ENCODE data around the gene SLC8A2.
"Not testable (repeated sequence)": the region's sequence is repeated elsewhere in the genome, so short reads cannot be mapped to it uniquely, and the experiment has no call there.

The SLC8A2 gene

DNA sequence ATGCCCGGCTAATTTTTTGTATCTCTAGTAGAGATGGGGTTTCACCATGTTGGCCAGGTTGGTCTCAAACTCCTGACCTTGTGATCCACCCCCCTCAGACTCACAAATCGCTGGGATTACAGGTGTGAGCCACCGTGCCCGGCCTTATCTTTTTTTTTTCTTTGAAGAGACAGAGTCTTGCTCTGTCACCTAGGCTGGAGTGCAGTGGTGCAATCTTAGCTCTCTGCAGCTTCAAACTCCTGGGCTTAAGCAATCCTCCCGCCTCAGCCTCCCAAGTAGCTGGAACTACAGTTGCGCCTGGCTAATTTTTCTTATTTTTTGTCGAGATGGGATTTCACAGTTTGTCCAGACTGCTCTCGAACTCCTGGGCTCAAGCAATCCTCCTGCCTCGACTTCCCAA is 60.0 kb downstream of the SLC8A2 start:
- DNase-seq (ENCODE audit: low spot score) = not testable (repeated sequence)

DNA sequence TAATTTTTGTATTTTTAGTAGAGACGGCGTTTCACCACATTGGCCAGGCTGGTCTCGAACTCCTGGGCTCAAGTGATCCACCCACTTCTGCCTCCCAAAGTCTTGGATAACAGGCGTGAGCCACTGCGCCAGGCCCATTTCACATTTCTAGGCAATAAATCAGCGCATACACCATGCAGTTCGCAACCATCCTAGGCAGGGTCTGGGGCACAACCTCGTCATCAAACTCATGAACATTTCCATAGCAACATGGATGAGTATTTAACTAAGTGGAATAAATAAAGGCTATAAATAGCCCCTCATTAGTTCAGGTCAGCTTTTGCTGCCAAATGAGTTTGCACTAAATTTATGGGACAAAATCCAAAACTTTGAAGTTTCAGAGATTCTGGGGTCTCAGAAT is 60.6 kb downstream of the SLC8A2 start:
- DNase-seq (ENCODE audit: low spot score) = no peak

DNA sequence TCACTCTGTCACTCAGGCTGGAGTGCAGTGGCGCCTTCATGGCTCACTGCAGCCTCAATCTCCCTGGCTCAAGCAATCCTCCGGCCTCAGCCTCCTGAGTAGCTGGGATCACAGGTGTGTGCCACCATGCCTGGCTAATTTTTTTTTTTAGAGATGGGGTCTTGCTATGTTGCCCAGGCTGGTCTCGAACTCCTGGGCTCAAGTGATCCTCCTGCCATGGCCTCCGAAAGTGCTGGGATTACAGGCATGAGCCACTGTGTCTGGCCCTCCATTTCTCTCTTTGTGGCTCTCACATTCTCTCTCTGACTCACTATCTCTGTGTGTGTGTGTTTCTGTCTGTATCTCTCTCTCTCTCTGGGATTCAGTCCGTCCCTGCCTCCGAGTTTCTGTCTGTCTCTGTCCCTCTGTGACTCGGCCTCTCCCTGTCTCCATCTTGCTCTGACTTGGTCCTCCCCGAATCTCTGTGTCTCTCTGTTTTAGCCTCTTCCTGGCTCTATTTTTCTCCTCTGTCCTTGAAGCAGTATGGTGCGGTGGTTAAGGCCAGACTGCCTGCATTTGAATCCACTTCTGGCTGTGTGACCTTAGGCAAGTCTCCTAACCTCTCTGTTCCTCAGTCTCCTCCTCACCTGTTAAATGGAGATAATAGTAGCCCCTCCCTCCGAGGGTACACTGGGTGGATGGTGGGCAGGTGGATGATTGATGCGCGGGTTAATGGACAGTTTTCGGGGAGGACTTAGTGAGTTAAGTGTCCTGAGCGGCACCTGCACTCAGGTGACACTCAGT is 63.3 kb downstream of the SLC8A2 start:
- no peak for DNase-seq (ENCODE audit: low spot score)

DNA sequence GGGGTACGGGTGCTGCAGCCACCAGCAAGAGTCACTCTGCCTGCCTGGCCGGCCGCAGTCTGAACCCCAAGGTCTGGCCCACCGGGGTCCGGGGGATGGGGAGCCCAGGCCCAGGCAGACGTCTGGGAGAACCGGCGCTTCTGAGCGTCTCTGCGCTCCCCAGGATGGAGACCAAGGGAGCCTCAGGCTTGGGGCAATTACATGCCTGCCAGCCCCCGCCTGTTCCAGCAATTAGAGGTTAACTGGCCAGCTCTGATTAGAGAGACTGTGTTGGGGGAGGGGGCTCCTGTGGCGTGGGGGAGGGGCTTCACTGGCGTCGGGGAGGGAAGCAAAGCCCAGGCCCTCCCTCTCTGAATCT is 64.3 kb downstream of the SLC8A2 start:
- no peak for DNase-seq (ENCODE audit: low spot score)

DNA sequence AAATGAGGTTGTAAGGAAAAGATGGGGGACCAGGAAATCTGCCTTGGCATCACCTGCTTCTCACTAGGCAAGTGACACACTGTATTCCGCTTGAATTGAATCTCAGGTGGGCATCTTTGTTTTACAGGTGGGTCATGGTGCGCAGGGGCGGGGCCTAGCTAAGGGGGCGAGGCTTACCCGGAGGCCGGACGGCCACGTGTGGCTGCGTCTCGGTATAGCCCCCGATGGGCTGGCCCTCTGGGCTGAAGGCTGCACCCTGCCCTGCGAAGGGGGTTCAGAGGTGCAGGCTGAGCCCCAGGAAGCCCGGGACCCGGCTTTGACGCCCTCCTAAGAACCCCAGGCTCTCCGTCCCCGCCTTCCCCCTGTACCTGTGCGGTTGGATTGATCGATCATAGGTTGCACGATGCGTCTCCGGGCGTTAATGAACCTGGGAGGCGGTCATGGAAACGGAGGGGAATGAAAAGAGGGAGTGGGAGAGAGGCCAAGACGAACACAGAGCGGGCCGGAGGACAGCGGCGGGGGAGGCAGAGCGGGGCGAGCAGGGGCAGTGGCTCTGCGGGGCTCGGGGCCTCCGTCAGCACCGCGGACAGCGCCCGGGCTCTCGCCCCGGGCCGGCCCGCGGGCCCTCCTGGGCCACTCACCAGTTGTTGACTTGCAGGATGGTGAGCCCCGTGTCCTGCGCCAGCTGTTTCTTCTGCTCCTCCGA is 64.8 kb downstream of the SLC8A2 start:
- DNase-seq (ENCODE audit: low spot score) = peak; percentile 97

DNA sequence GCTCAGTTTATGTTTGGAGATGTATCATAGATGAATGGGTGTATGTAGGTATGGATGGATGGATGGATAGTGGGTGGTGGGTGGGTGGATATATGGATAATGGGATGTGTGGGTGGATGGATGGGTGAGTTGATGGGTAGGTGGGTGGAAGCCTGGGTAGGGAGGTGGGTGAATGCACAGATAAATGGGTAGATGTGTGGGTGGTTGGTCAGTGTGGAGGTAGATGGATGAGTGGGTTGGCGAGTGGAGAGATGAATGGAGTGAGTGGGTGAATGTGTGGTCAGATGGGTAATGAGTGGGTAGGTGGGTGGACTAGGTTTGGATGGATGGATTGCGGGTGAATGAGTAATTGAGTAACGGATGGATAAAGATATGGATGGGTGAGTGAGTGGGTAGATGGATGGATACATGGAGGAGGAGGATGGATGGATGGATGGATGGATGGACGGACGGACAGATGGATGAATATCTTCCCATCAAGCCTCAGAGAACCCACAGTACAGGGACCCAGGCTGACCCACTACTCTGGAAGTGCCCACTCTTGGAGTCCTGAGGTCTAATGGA is 65.8 kb downstream of the SLC8A2 start:
- no peak for DNase-seq (ENCODE audit: low spot score)

DNA sequence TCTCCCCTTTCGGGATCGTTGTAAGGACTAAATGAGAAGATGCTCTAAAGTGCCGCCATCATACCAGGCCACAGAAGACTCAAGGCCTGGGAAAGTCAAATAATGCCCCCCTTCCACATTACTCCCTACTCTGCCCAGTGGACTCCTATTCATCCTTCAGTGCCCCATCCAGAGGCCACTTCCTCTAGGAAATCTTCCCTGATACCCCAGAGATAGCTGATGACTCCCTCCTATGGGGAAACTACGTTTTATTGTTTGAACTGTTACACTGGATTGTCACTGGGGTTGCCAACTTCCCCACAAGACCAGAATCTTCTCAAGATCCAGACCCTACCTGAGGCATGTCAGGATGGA is 66.5 kb downstream of the SLC8A2 start:
- no peak for DNase-seq (ENCODE audit: low spot score)

DNA sequence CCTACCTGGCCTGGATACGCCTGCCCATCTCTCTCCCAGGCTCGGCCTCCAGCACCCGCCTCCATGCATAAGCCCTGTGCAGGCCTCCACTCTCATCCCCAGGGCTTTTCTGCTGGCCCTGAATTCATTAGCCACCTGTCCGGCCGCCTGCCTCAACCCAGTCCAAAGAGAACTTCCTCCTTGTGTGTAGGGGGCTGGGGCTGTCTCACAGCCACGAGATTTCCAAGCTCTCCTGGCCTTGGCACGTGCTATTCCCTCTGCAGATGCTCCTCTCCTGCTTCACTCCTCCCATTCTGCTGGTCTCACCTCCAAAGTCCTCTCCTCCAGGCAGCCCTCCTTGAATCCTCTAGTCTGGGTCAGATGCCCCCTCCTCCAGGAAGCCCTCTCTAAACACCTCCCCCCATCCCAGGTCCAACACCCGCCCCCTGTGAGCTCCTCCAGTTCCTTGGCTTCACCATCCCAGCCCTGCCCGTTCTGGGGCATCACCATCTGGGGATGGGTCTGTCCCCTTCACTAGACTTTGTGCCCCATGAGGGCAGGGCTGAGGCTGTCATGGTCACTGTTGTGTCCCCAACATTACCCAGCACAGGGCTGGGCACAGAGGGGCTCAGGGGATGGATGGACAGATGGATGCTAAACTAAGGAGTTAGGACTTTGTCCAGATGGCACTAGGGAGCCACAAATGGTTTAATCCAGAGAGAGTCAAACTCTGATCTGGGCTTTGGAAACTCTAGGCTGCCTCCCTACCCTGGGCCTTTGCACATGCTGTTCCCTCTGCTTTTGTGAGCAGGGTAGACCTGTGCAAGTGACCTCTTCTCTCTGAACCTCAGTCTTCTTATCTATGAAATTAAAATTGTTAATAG is 67.1 kb downstream of the SLC8A2 start:
- DNase-seq (ENCODE audit: low spot score) = no peak

DNA sequence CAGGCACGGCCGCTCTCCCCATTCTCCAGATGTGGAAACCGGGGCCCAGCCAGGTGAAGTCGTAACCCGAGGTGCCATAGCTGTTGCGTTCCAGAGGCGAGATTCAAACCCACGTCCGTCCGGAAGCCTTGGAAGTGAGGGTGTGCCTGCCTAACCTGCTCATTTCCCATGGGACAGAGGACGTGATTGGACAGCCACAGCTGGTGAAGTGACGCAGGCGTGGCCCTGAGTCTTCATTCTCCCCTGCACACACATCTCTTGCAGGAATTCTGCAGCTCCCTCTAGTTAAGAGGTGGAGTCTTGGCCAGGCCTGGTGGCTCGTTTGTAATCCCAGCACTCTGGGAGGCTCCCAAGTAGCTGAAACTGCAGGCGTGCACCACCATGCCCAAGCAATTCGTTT is 69.2 kb downstream of the SLC8A2 start:
- no peak for DNase-seq (ENCODE audit: low spot score)

DNA sequence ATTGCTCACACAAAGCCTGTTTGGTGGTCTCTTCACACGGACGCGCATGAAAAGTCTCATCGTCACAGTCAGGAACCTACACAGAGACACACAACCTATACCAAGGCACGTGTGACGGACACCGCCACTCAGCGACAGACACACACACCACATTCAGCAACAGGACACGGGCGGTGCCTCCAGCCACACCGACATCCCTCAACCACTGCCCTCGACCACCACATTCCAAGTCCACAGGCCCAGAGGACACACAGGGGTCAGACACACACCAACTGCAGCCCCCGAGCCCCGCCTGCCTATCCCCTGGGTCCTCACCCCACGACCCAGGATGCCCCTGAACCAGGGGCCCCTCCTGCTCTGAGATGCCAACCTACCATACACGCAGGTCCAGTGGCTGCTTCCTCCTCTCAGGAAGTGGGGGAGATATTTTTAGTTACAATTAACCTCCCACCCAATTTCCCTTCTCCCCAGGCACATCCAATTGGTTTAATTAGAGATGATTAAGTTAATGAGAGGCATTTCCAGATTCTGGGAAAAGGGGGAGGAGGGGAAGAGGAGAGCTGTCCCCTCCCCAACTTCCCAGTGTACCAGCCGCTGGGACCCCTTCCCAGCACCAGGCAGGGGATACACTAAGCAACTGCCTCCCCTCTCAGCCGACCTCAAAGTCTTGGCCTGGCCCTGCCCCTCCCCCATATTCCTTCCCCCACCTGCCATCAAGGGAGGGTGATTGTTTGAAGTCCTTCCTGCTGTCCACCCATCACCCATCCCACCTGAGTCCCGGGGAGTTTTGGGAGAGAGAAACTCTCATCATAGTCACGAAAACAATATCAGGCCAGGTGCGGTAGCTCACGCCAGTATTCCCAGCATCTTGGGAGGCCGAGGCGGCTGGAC is 72.7 kb downstream of the SLC8A2 start:
- no peak for DNase-seq (ENCODE audit: low spot score)

DNA sequence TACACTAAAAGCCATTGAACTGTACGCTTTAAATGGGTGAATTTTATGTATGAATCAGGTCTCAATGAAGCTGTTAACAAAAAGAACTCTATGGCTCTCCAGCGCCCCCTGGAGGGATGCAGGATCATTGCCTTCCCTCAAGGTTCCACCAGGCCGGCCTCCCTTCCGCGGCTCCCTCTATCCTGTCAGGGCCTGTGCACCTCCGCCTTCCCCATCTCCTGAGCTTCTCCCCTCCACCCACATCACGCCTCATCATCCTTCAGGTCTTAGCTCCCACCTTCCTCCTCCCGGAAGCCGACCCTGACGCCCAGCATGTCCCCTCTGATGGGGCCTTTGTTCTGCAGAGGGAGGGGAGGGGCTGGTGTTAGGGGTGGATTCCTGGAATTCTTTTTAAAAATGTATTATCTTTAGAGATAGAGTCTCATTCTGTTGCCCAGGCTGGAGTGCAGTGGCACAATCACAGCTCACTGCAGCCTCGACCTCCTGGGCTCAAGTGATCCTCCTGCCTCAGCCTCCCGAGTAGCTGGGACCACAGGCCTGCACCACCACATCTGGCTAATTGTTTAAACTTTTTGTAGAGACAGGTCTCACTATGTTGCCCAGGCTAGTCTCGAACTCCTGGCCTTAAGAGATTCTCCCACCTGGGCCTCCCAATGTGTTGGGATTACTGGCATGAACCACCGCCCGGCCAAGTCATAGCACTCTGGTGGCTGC is 80.0 kb downstream of the SLC8A2 start:
- DNase-seq (ENCODE audit: low spot score) = peak; percentile 86

DNA sequence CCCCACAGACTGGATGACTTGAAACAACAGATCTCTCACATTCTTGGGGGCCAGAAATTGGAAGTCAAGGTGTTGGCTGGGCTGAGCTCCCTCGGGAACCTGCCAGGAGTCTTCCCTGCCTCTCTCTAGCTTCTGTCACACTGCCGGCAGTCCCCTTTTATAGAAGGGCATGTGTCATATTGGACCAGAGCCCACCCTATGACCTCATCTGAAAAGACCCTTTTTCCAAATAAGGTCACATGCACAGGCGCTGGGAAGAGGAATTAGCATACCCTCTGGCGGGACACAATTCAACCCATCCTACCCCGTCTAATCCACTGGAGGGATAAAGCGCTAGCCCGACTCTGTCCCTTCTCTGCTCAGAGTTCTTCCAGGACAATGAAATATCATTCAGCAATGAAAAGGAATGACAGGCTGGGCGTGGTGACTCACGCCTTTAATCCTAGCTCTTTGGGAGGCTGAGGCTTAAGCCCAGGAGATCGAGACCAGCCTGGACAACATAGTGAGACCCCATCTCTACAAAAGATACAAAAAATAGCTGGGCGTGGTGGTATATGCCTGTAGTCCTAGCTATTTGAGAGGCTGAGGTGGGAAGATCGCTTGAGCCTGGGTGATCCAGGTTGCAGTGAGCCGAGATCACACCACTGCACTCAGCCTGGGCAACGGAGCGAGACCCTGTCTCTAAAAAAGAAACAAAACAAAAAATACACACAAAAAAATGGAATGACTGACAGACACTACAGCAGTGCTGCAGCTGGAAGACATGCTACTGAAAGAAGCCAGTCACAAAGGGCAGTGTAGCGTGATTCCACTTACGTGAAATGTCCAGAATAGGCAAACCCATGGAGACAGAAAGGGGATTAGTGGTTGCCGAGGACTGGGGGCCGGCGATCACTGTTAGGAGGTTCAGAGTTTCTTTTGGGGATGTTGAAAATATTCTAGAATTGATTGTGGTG is 80.9 kb downstream of the SLC8A2 start:
- DNase-seq (ENCODE audit: low spot score) = no peak

DNA sequence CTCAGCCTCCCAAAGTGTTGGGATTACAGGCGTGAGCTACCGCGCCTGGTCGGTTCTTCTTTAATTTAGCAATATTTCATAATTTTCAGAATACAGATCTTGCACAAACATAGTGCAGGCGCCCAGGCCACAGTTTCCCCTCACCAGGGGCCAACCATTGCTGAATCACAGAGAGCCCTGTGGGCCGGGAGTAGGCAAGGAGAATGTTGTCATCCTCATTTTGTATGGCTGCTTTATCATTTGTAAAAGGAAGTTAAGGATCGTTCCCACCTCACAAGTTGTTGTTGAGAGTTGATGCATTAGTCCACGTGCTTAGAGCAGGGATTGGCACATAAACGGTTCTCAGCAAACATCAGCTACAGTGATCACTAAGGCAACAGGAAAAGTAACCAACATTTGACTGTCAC is 82.5 kb downstream of the SLC8A2 start:
- no peak for DNase-seq (ENCODE audit: low spot score)

DNA sequence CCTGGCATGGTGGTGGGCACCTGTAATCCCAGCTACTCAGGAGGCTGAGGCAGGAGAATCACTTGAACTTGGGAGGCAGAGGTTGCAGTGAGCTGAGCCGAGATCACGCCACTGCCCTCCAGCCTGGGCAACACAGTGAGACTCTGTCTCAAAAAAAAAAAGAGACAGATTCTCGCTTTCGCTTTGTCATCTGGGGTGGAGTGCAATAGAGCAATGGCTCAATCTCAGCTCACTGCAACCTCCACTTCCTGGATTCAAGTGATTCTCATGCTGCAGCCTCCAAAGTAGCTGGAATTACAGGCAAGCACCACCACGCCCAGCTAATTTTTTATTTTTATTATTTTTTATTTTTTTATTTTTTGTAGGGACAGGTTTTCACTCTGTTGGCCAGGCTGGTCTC is 83.0 kb downstream of the SLC8A2 start:
- not testable (repeated sequence) for DNase-seq (ENCODE audit: low spot score)

DNA sequence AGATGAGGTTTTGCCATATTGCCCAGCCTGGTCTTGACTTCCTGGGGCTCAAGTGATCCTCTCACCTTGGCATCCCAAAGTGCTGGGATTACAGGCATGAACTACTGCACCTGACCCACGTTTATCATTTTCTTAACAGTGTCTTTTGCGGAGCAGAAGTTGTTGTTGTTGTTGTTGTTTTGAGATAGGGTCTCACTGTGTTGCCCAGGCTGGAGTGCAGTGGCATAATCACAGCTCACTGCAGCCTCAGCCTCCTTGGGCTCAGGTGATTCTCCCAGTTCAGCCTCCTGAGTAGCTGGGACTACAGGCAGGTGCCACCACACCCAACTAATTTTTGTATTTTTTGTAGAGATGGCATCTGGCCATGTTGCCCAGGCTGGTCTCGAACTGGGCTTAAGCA is 84.1 kb downstream of the SLC8A2 start:
- DNase-seq (ENCODE audit: low spot score) = not testable (repeated sequence)

DNA sequence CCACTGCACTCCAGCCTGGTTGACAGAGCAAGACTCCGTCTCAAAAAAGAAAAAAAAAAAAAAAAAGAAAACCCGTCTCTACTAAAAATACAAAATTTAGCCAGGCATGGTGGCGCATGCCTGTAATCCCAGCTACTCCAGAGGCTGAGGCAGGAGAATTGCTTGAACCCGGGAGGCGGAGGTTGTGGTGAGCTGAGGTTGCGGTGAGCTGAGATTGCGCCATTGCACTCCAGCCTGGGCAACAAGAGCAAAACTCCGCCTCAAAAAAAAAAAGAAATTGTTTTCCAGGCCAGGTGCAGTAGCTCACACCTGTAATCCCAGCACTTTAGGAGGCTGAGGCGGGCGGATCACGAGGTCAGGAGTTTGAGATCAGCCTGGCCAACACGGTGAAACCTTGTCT is 85.1 kb downstream of the SLC8A2 start:
- DNase-seq (ENCODE audit: low spot score) = not testable (repeated sequence)

DNA sequence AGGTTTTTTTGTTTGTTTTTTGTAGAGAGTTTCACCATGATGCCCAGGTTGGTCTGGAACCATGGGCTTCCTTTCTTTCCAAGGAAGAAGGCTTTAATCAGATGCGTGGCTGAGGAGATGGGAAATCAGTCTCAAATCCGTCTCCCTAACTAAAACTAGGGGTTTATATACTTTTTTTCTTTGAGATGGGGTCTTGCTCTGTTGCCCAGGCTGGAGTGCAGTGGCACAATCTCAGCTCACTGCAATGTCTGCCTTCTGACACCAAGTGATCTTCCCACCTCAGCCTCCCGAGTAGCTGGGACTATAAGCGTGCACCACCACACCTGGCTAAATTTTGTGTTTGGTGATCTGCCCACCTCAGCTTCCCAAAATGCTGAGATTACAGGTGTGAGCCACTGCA is 87.2 kb downstream of the SLC8A2 start:
- DNase-seq (ENCODE audit: low spot score) = not testable (repeated sequence)

DNA sequence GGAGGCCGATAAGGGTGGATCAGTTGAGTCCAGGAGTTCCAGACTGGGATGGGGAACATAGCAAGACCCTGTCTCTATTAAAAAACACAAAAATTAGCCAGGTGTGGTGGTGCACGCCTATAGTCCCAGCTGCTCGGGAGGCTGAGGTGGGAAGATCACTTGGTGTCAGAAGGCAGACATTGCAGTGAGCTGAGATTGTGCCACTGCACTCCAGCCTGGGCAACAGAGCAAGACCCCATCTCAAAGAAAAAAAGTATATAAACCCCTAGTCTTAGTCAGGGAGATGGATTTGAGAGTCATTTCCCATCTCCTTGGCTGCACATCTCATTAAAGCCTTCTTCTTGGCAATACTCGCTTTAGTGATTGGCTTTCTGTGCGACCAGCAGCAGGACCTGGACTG is 87.8 kb downstream of the SLC8A2 start:
- not testable (repeated sequence) for DNase-seq (ENCODE audit: low spot score)

DNA sequence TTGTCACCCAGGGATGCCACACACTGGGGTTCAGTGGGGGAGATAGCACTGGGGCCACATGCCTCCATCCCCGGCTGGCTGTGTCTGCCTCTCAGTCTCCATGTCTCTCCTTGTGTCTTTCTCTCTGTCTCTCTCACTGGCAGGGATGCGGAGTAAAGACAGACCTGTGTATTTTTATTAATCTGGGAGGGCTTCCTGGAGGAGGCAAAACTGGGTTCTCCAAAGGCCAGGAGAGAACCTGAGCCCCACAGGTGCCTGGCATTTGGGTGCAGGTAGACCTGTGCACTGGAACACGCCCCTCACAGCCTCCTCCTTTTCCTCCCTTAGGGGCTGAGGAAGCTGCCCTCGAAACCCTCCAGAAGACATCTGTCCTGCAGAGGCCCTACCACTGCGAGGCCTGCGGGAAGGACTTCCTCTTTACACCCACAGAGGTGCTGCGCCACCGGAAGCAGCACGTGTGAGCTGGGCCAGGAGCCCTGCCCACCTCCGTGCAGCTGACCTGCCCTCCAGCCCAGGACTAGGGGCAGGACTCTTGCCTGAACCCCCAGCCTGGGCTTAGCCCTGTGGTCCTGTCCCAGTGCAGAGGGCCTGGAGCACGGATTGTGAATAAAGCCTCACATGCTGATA is 89.9 kb downstream of the SLC8A2 start:
- no peak for DNase-seq (ENCODE audit: low spot score)
